ENCODE data around the gene BDP1.
"Not testable (repeated sequence)": the region's sequence is repeated elsewhere in the genome, so short reads cannot be mapped to it uniquely, and the experiment has no call there.

BDP1 gene

GRCh38 chr5:71460693-71461092, 5.2 kb downstream of the BDP1 start:
- DNase-seq (ENCODE audit: low spot score) = no peak

DNA sequence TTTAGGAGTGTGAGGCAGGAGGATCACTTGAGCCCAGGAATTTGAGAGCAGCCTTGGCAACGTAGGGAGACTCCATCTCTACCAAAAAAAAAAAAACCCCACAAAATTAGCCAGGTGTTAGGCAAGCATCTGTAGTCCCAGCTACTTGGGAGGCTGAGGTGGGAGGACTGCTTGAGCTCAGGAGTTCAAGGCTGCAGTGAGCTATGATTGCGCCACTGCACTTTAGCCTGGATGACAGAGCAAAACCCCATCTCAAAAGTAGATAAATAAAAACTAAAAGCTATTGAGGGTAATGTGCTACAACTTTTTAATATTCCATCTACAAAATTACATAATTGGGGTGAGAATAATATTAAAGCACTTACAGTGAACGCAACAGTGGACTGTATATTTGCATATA, 5.9 kb downstream of the BDP1 start:
- DNase-seq (ENCODE audit: low spot score) = no peak

- no peak for DNase-seq (ENCODE audit: low spot score)
Measured at GRCh38 chr5:71471193-71471592, 15.7 kb downstream of the BDP1 start.

DNA sequence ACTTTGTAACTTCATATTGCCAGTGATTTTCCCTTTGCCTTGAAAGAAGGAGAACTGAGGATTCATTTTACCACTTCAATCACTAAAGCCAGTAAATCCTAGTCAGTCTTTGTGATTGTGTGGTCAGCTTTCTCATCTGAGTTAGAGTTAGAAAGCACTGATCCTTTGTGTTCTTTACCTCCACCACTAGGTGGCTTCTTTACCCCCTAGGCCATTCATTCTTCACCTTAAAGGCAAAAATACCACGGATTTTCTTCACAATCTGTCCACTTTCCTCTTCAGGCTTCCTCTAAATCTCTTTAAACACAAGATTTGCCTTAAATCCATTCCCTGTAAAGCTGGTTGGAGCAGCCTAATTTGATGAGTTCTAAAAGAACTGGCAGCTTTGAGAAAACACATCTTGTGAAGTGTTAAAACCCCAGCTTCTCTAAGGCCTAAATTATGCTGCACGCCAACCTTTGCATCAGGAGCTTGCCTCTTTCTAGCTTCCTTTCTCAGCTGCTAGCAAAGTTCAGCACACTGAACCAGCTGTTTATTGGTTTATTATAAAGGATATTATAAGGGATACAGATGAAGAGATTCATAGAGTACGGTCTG, 20.4 kb downstream of the BDP1 start:
- peak; percentile 17 for DNase-seq (ENCODE audit: low spot score)

DNA sequence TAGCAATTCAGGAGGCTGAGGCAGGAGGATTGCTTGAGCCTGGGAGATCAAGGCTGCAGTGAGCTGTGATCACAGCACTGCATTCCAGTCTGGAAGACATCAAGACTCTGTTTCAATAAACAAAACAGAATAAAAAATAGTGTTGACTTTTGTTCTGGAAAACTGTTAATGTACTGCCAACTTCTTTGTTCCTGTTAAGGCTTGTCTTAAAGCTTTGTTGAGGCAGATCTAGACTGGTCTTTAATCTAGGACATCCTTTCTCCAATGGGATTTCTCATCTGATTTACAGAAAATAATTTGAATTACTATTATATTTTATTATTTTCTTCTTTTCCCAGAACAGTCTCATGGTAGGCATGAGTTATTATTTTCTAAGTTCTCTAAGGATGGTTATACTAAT, 26.0 kb downstream of the BDP1 start:
- no peak for DNase-seq (ENCODE audit: low spot score)

GRCh38 chr5:71482132-71482531, 26.7 kb downstream of the BDP1 start:
- no peak for DNase-seq (ENCODE audit: low spot score)

GRCh38 chr5:71483355-71483754, 27.9 kb downstream of the BDP1 start:
- DNase-seq (ENCODE audit: low spot score) = no peak

GRCh38 chr5:71492817-71493615, 37.6 kb downstream of the BDP1 start:
- DNase-seq (ENCODE audit: low spot score) = no peak

DNA sequence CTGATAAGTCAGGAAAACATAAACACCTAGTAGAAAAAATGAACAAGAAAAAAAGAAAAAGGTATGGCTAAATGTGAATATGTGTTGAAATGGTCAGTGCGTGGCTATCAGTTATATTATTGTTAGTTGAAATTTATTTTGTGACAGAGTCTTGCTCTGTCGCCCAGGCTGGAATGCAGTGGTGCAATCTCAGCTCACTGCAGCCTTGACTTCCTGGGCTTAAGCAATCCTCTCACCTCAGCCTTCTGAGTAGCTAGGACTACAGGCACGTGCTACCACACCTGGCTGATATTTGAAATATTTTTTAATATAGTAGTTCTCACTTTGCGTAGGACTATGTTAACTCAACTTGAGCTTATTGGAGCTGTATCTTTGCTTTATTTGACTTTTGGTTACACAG, 38.8 kb downstream of the BDP1 start:
- not testable (repeated sequence) for DNase-seq (ENCODE audit: low spot score)

GRCh38 chr5:71498756-71499155, 43.3 kb downstream of the BDP1 start:
- DNase-seq (ENCODE audit: low spot score) = not testable (repeated sequence)

GRCh38 chr5:71503536-71503935, 48.1 kb downstream of the BDP1 start:
- DNase-seq (ENCODE audit: low spot score) = no peak

GRCh38 chr5:71522151-71522550, 66.7 kb downstream of the BDP1 start:
- no peak for DNase-seq (ENCODE audit: low spot score)

DNA sequence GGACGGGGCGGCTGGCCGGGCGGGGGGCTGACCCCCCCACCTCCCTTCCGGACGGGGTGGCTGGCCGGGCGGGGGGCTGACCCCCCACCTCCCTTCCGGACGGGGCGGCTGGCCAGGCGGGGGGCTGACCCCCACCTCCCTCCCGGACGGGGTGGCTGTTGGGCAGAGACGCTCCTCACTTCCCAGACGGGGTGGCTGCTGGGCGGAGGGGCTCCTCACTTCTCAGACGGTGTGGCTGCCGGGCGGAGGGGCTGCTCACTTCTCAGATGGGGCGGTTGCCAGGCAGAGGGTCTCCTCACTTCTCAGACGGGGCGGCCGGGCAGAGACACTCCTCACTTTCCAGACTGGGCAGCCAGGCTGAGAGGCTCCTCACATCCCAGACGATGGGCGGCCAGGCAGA, 70.2 kb downstream of the BDP1 start:
- not testable (repeated sequence) for DNase-seq (ENCODE audit: low spot score)

DNA sequence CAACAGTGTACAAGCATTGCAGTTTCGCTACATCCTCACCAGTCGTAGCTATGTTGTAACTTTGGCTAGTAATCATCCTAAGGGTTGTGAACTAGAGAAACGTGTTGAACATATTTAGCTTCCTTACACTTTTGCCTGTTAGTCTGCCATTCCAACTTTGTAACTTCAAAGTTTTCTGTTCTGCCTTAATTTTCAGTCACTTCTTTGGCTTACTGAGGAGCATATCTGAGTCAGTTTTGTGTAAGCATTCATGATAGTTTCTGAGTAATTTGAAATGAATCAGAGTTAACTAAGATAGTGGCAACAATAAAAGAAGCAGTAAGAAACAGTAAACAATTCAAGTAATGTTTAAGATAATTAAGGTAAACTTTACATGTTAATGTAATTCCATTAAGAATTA, 72.8 kb downstream of the BDP1 start:
- DNase-seq (ENCODE audit: low spot score) = no peak

DNA sequence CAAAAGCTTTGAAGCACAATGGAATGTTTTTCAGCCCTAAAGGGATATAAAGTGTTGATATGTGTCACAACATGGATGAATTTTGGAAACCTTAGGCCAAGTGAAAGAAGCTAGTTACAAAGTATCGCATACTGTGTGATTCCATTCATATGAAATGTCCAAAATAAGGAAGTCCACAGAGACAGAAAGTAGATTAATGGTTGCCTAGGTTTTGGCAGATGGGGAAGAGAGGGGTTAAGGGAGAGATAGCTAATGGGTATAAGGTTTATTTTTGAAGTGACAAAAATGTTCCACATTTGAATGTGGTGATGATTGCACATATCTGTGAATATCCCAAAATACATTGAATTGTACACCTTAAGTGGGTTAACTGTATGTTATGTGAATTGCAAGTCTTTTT, 74.2 kb downstream of the BDP1 start:
- no peak for DNase-seq (ENCODE audit: low spot score)

- DNase-seq (ENCODE audit: low spot score) = no peak
Measured at GRCh38 chr5:71533142-71533541, 77.7 kb downstream of the BDP1 start.

DNA sequence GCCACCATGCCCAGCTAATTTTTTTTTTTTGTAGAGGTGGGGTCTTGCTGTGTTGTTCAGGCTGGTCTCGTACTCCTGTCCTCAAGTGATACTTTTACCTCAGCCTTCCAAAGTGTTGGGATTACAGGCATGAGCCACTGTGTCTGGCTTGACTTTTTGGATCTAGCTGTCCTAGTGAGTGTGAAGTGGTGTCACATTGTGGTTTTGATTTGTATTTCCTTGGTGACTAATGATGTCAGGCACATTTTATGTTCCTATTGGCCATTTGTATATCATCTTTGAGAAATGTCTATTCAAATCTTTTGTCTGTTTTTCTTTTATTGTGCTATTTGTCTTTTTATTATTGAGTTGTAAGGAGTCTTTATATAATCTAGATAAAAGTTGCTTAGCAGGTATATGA, 78.2 kb downstream of the BDP1 start:
- peak; percentile 22 for DNase-seq (ENCODE audit: low spot score)

GRCh38 chr5:71537687-71538086, 82.2 kb downstream of the BDP1 start:
- DNase-seq (ENCODE audit: low spot score) = no peak

DNA sequence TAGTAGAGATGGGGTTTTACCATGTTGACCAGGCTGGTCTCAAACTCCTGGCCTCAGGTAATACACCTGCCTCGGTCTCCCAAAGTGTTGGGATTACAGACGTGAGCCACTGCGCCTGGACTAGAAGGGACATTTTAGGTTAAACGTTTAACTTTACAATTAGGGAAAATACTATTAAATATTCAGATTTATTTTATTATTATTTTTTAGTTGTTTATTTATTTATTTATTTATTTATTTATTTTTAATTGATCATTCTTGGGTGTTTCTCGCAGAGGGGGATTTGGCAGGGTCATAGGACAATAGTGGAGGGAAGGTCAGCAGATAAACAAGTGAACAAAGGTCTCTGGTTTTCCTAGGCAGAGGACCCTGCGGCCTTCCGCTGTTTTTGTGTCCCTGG, 95.4 kb downstream of the BDP1 start:
- DNase-seq (ENCODE audit: low spot score) = not testable (repeated sequence)

- DNase-seq (ENCODE audit: low spot score) = not testable (repeated sequence)
Measured at GRCh38 chr5:71551582-71551981, 96.1 kb downstream of the BDP1 start.

DNA sequence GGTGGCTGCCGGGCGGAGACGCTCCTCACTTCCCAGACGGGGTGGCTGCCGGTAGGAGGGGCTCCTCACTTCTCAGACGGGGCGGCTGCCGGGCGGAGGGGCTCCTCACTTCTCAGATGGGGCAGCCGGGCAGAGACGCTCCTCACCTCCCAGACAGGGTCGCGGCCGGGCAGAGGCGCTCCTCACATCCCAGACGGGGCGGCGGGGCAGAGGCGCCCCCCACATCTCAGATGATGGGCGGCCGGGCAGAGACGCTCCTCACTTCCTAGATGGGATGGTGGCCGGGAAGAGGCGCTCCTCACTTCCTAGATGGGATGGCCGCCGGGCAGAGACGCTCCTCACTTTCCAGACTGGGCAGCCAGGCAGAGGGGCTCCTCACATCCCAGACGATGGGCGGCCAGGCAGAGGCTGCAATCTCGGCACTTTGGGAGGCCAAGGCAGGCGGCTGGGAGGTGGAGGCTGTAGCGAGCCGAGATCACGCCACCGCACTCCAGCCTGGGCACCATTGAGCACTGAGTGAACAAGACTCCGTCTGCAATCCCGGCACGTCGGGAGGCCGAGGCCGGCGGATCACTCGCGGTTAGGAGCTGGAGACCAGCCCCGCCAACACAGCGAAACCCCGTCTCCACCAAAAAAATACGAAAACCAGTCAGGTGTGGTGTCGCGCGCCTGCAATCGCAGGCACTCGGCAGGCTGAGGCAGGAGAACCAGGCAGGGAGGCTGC, 96.7 kb downstream of the BDP1 start:
- DNase-seq (ENCODE audit: low spot score) = not testable (repeated sequence)

DNA sequence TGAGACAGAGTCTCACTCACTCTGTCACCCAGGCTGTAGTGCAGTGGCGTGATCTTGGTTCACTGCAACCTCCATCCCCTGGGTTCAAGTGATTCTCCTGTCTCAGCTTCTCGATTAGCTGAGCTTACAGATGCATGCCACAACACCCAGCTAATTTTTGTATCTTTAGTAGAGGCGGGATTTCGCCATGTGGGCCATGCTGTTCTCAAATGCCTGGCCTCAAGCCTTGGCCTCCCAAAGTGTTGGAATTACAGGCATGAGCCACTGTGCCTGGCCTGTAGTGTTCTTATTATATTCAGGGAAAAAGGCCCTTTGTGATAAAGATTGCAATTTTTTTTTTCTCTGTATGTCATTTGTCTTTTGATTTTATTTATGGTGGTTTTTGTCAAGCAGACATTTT, 107.7 kb downstream of the BDP1 start:
- no peak for DNase-seq (ENCODE audit: low spot score)

GRCh38 chr5:71564895-71565294, 109.4 kb downstream of the BDP1 start:
- DNase-seq (ENCODE audit: low spot score) = no peak
